CD4-positive, alpha-beta T cell treated with Interleukin-1 beta for 1 hour (primary cell): ENCODE results near the gene LAPTM5.
A peak's percentile ranks its signal among the peaks of the same experiment; 100 is the strongest.

Source experiments
- DNase-seq, 2 donors: peaks; one replicate each; pipeline ENCODE4 v3.0.0-alpha.2; 2020 to 2022

LAPTM5 gene

DNA sequence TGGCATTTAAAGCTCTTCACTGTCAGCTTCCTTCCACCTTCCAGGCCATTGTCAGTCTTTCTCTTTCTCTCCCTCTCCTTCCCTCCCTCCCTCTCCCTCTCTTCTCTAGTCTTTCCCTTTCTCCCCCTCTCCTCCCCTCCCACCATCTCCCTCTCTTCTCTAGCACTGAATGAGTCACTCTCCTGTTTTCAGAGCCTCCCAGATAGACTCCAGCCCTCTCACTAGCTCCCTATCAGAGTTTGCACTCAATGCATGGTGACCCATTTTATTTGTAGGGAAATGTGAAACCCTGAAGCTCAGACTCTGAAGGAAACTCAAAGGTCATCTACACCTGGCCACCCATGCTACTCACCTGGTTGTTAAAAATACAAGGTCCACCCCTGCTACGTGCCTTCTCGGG lies 29.8 kb downstream of the LAPTM5 start:
- no peak for DNase-seq

DNA sequence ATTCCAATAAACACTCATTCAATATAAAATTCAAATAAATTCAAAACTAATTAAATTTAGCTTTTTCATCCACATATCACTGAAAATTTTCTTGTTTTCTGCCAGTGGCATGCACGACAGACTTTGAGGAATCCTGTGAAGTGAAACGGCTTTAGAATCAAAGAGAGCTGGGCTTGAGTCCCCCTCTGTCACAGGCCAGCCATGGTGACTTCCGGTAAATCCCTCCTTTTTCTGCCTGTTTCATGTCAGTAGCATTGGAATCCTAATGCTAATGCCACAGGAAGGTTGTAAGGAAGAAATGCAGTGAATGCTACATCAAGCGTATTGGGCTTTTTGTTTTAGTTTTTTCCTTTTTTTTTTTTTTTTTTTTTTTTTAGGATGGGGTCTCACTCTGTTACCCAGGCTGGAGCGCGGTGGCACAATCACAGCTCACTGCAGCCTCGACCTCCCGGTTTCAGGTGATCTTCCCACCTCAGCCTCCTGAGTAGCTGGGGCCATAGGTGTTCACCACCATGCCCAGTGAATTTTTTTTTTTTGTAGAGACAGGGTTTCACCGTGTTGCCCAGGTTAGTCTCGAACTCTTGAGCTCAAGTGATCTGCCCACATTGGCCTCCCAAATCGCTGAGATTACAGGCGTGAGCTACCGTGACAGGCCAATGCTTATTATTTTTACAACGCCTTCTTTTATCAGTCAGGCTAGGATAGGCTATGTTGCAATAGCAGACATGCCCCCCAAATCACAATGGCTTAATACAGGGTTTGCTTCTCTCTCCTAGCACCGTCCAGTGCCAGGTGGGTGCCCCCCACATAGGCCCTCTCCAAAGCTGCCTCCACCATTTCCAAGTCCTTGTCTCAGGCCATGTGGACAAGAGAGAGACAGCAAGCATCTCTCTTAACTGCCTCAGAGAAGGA lies 30.5 kb downstream of the LAPTM5 start:
- DNase-seq = no peak

- DNase-seq = no peak
Measured at GRCh38 chr1:30726236-30726635, 31.3 kb downstream of the LAPTM5 start.

- DNase-seq = no peak
Measured at GRCh38 chr1:30725450-30726095, 32.0 kb downstream of the LAPTM5 start.

DNA sequence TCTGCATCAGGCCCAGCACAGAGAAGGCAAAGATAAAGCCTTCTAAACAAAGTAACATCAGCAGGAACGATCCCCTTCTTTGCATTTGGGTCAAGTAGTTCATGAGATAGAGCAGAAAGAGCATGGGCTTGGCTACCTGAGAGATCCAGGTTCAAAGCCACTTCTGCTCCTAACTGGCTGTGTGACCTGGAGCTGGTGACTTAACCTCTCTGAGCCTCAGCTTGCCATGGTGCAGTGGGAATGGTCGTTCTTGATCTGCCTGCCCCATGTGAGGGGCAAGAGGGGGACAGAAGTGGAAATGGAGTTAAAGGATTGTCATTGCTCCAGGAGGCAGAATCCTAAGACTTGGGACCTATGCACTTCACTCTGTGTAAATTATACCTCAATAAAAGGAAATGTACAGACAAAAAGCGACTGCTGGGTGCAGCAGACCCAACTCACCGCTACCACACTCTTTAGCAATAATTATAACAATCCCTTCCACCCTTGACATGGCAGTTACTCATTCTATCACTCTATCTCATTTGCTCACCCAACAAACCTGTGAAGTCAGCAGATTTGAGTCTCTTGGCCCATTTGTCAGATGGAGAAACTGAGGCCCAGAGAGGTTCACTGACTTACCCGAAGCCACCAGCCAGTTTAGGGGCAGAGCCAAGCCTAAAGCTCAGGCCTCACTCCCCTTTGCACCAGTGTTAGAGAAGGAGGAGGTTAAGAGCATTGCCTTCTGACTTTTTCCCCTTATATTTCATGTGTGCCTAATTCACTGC lies 32.7 kb downstream of the LAPTM5 start:
- DNase-seq = no peak

- no peak for DNase-seq
Measured at GRCh38 chr1:30724175-30724574, 33.4 kb downstream of the LAPTM5 start.

- no peak for DNase-seq
Measured at GRCh38 chr1:30723331-30723755, 34.2 kb downstream of the LAPTM5 start, which contains the start of gene MATN1. TSS of gene MATN1 (minus strand) at chr1:30723585. CDS start at chr1:30723551, 34 bp downstream.

DNA sequence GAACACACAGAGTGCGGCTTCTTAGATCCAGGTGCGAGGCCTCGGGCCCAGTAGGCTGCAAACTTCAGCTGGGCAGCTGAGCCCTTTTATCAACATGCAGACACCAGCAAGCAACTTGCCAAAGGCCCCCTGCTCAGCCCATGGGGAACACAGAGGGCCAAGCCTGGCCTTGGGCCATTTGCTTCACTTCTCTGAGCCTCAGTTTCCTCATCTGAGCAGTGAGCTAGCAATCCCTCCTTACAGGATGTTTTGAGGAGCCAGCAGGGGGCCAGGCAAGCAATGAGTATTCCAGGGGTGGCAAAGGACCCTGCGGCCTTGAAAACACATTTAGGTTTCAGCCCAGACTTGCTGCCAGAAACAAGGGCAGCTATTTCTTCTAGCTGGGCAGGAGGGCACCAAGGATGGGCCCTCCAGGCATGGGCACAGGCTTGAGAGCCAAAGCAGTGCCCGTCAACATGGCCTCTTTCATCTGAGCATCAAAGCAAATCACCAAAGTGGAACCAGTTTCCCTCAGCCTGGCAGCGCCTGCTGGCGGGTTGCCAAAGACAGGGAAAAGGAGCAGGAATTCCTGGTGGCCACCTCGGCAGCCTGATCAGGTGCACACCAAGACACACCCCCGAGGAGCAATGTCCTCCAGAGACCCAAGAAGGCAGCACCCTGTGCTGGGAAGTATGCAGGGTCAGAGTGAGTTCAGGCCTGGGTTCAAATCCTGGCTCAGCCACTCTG lies 35.6 kb downstream of the LAPTM5 start:
- no peak for DNase-seq

- DNase-seq = no peak
Measured at GRCh38 chr1:30721341-30721793, 36.2 kb downstream of the LAPTM5 start.

DNA sequence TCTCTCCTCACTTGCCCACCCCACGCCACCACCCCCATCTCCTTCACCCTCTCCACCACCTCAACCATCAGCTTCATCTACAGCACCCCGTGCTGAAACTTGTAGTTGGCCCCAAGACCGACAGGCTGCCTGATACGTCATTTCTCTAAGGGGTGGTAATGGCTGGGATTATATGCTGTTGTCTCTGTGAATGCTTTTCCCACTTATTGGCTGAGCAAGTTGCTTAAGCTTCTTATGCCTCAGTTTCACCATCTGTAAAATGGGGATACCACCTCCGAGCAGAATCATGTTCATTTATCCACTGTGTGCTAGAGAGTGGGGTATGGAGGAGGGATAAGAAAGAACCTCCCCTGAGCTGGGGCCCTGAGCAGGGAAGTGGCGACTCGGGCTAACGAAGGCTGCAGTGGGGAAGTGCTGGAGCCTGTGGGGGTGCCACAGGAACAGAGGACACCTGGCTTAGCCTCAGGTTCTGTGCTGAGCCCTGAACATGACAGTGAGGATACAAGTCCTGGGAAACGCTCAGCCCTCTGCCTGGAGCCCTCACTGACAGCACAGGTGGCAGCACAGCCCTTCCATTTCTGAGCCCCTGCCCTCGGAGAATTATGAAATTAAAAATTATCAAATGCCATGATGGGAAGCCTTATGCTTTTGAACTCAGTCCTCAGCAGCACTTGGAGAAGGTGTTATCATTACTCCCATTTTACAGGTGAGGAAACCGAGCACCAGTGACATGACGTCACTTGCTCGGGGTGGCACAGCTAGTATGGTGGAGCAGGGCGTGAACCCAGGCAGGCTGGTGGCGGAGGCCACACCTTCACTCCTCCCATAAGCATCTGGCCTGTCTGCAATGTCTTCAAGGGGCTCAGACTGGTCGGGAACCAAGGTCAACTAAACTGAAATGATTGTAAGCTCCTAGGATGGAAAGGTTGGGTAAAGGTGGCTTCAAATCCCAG lies 37.0 kb downstream of the LAPTM5 start:
- no peak for DNase-seq

DNA sequence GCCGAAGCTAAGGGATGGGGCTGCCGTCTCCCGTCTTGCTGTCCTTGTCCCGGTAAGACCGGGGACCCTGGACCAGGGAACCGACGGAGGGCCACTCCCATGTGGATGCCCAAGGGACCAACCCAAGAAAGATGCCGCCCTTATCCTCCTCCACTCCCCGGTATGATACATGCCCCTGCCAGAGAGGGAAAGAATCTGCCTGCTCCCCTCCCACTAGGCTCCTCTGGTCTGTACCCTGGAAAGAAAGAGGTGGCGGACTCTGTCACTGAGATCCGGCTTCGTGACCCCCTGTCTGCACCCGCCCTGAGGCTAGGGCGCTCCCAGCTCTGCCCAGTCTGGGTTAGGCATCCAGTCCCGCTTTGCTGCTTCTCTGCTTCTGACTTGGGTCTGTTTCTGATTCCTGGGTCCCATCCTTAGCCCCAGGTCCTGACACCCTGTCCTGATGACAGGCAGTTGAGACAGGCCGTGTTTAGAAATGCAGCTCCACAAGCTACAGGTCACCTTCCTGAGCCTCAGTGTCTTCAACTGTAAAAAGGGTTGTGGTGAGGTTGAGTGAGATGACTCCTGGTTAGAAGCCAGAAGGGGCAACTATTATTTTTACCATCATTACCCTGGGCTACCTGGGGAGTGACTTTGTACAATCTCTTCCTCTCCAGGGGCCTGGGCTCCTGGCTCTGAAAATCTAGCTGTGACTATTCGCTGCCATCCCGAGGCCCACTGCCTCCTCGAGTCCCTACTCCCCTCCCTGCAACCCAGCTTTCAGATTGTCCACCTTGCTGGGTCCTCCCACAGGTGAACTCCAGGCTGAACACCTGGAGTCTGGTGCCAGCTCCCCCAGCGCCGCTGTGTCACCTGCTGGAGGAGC lies 37.9 kb downstream of the LAPTM5 start:
- no peak for DNase-seq

DNA sequence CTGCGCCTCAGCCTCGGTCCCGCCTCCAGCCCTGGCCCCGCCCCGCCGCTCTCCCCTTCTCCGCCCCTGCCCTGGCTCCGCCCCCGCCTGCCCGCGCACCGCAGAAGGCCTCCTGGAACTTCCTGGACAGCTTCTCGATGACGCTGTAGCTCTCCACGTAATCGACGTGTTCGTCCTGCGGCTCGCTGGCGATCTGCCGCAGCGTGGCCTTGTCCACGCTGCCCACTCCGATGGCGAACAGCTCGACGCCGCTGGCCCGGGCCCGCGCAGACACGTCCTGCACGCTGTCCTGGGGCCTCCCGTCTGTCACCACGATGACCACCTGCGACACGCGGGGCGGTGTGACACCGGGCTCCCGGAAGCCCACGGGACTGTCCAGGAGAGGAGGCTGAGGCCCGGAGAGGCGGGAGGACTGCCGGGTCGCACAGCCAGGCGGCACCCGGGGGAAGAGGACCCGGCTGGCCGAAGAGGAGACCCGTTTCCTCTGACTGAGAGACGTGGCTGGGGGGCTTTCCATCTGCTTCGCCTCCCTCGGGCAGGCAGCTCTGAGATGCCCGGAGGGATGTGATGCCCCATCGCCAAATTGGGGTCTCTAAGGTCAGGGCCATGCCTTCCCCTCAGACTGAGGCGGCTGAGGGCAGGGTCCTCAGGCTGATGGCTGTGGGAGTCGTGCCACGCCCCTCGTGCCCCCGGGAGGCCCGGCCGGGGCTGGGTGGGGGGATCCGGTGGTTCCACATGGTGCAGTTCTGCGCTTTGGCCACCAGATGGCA lies 38.8 kb downstream of the LAPTM5 start:
- peak; percentile 87 to 98 for DNase-seq

GRCh38 chr1:30718091-30718635 lies 39.4 kb downstream of the LAPTM5 start:
- peak; percentile 99 for DNase-seq

DNA sequence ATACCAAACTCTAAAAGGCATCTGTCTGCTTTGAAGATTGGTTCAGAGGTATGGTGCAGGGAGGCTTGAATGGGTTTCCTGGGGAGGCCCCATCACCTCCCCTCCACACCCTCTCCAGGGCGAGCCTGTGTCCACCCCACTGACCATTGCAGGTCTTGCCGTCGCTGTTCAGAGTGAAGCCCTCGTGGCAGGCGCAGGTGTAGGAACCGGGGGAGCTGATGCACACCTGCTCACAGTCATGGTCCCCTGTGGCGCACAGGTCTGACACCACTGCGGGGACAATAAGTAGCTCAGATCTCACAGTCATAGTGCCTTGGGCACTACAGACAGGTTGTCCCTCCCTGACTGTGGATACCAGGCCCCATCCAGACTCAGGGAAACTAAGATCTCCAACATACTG lies 40.9 kb downstream of the LAPTM5 start:
- DNase-seq = no peak

GRCh38 chr1:30715886-30716285 lies 41.7 kb downstream of the LAPTM5 start:
- DNase-seq = no peak

- DNase-seq = no peak
Measured at GRCh38 chr1:30715216-30715615, 42.4 kb downstream of the LAPTM5 start.

DNA sequence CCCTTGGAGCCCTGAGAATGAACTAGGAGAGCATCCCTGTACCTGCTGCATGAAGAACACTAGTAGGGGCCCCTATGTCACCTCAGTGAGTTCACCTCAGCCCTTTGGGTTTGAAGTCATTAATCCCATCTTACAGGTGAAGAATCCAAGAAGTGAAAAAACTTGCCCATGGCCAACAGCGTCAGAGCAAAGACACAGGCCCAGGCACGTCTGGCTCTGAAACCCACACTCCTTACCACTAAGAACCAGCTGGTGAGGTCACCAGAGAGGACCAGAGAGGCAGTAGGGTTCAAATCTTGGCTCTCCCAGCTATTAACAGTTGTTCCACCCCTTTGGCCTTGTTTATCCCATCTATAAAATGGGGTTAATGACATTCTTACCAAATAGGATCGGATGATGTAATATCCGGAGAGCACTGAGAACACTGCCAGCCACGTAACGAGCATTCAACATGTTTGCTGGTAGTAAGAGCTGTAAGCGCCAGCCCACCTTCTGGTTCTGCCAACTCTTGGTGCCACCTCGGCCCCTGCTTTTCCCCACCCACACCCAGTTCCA lies 43.0 kb downstream of the LAPTM5 start:
- no peak for DNase-seq

- DNase-seq = no peak
Measured at GRCh38 chr1:30714025-30714424, 43.5 kb downstream of the LAPTM5 start.

GRCh38 chr1:30713311-30713710 lies 44.3 kb downstream of the LAPTM5 start:
- DNase-seq = no peak
